ENCODE results near the gene C15orf62. TPM values are rescaled to one million over a fixed set of nuclear protein-coding genes. Genes with fewer than 3 reads are reported as not detected.

C15orf62 gene
- total RNA-seq, 1 experiment from 2014 or later, result 0.09 TPM

DNA sequence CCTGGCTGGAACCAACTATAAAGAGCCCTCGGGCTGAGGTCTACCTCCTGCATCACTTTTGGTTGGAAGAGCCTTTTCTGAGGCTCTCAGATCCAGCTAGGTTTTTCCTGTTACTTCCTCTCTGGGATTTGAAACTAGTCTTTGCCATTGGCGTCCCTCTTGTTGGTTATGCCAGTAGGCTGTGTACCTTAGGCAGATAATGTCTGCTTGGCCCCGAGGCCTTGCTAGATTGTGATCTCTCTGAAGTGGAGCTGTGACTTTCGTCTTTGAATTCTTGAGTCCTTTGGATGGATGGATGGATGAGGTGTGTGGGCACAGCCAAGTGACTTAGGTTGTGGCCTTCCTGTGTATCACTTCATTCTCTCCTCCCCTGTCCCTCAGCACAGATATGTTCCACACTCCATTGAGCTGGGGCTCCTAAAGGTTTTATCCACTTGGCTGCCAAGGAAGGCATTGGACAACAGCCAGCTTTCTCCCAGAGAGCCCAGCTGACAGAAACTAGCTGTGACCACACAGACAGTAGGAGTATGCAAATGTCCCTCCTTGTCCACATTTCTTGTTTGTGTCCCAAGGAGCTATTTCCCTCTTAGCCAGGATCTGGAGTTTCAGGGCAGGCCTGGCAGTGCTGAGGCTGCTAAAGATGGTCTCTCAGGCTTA lies 45.4 kb downstream of the C15orf62 start:
- DNase-seq (ENCODE audit: low spot score), result no peak

DNA sequence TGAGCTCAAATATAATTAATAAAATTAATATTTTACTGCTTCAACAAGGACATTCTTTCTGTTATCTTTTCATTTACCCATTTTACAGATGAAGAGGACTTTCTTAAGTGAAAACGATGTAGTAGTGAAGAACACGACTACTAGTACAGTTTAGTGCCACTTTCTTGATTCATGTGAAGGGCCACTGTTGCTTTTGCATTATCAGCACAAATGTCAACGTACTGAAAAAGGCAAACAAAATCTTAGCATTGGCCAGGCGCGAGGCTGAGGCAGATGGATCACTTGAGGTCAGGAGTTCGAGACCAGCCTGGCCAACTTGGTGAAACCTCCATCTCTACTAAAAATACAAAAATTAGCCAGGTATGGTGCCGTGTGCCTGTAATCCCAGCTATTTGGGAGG lies 49.3 kb downstream of the C15orf62 start:
- DNase-seq (ENCODE audit: low spot score), result no peak

DNA sequence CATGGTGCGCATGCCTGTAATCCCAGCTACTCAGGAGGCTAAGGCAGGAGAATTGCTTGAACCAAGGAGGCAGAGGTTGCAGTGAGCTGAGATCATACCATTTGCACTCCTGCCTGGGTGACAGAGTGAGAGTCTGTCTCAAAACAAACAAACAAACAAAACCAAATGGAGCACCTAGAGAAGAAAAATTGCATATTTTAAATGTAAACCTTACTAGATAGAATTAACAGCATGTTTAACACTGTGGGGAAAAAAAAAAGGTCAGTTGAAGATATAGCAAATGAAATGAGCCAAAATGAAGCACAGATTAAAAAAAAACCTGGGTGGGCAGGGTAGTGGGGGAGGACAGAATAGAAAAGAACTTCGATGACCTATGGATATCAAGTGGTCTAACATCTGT lies 51.4 kb downstream of the C15orf62 start:
- no peak for DNase-seq (ENCODE audit: low spot score)

Other genes with a start within 250 kb of the C15orf62 start
- gene CCDC32, start 204.9 kb upstream of the C15orf62 start, total RNA-seq (2014; rRNA removed; shearing (Covaris generic)), result 28.8 and 30.7 TPM in 2 replicates
- 11.8 and 19.7 TPM in 2 replicates for gene RPUSD2, start 200.7 kb upstream of the C15orf62 start, total RNA-seq (2014; rRNA removed; shearing (Covaris generic))
- 33.6 and 40.1 TPM in 2 replicates for gene KNL1, start 175.7 kb upstream of the C15orf62 start, total RNA-seq (2014; rRNA removed; shearing (Covaris generic))
- gene RAD51, start 74.8 kb upstream of the C15orf62 start, total RNA-seq (2014; rRNA removed; shearing (Covaris generic)), result 13.6 and 15.7 TPM in 2 replicates
- 19.3 and 20.2 TPM in 2 replicates for gene RMDN3, start 14.7 kb upstream of the C15orf62 start, total RNA-seq (2014; rRNA removed; shearing (Covaris generic))
- 1.6 TPM in 1 of 2 replicates, not detected in the other for gene GCHFR, start 5.9 kb upstream of the C15orf62 start, total RNA-seq (2014; rRNA removed; shearing (Covaris generic))
- gene ZFYVE19, start 37.1 kb downstream of the C15orf62 start, total RNA-seq (2014; rRNA removed; shearing (Covaris generic)), result 24.6 and 36.2 TPM in 2 replicates
- 36.8 and 63.8 TPM in 2 replicates for gene DNAJC17, start 37.5 kb downstream of the C15orf62 start, total RNA-seq (2014; rRNA removed; shearing (Covaris generic))
- gene PPP1R14D, start 58.7 kb downstream of the C15orf62 start, total RNA-seq (2014; rRNA removed; shearing (Covaris generic)), result not detected in 2 replicates
- 0.22 and 1.3 TPM in 2 replicates for gene SPINT1, start 74.1 kb downstream of the C15orf62 start, total RNA-seq (2014; rRNA removed; shearing (Covaris generic))
- 0.22 and 1.4 TPM in 2 replicates for gene RHOV, start 104.3 kb downstream of the C15orf62 start, total RNA-seq (2014; rRNA removed; shearing (Covaris generic))
- gene VPS18, start 124.5 kb downstream of the C15orf62 start, total RNA-seq (2014; rRNA removed; shearing (Covaris generic)), result 39.7 and 41.7 TPM in 2 replicates
- gene DLL4, start 159.4 kb downstream of the C15orf62 start, total RNA-seq (2014; rRNA removed; shearing (Covaris generic)), result not detected in 2 replicates
- gene CHAC1, start 183.5 kb downstream of the C15orf62 start, total RNA-seq (2014; rRNA removed; shearing (Covaris generic)), result 4.7 and 5.8 TPM in 2 replicates

Measured in A172 (cell line).